HepG2 (cell line): ENCODE data around the gene PARP3. TPM values are rescaled to one million over a fixed set of nuclear protein-coding genes. Genes with fewer than 3 reads are reported as not detected.
A peak's percentile ranks its signal among the peaks of the same experiment; 100 is the strongest.

ENCODE experiments used
- ATF1 ChIP-seq: IDR thresholded peaks from 2 replicates; pipeline ENCODE4 v1.6.1; 2016; ENCODE audit warnings: mild to moderate bottlenecking, control low read depth
- CEBPG ChIP-seq: IDR thresholded peaks from 2 replicates; pipeline ENCODE4 v1.6.1; 2016
- DRAP1 ChIP-seq: IDR thresholded peaks from 2 replicates; pipeline ENCODE4 v1.6.1; 2016; ENCODE audit warnings: missing genetic modification reagents, missing compliant biosample characterization
- HES4 ChIP-seq: sonication (generic); formaldehyde crosslinking; IDR thresholded peaks from 2 replicates; pipeline ENCODE4 v1.9.0; 2021; ENCODE audit warnings: mild to moderate bottlenecking, missing genetic modification reagents, borderline replicate concordance
- PBX2 ChIP-seq: IDR thresholded peaks from 2 replicates; pipeline ENCODE4 v1.6.1; 2016; ENCODE audit warnings: control low read depth
- POGZ ChIP-seq: sonication (generic); formaldehyde crosslinking; IDR thresholded peaks from 2 replicates; pipeline ENCODE4 v1.4.0; 2020; ENCODE audit warnings: mild to moderate bottlenecking, missing genetic modification reagents
- POLR2G ChIP-seq: fragments of 200-400 bp; formaldehyde crosslinking; IDR thresholded peaks from 2 replicates; pipeline ENCODE4 v1.6.1; 2018; ENCODE audit warnings: mild to moderate bottlenecking, low read depth, low read length, moderate library complexity
- RARG ChIP-seq: sonication (generic); formaldehyde crosslinking; IDR thresholded peaks from 2 replicates; pipeline ENCODE4 v1.4.0; 2020; ENCODE audit warnings: low read depth, mild to moderate bottlenecking, missing genetic modification reagents
- ZFYVE20 ChIP-seq: sonication (generic); formaldehyde crosslinking; IDR thresholded peaks from 2 replicates; pipeline ENCODE4 v1.8.0; 2023; ENCODE audit warnings: low read depth, mild to moderate bottlenecking, moderate library complexity, missing genetic modification reagents, borderline replicate concordance
- ZMYM3 ChIP-seq: sonication (generic); formaldehyde crosslinking; IDR thresholded peaks from 2 replicates; pipeline ENCODE4 v1.5.1; 2020; ENCODE audit warnings: mild to moderate bottlenecking, missing genetic modification reagents
- ZNF577 ChIP-seq: sonication (generic); formaldehyde crosslinking; IDR thresholded peaks from 2 replicates; pipeline ENCODE4 v1.4.0; 2020; ENCODE audit warnings: mild to moderate bottlenecking, low read depth, missing genetic modification reagents, borderline replicate concordance
- polyA plus RNA-seq, 8 experiments: library from polyadenylated mRNA; depleted of rRNA in 3 of 8; stranded (reverse) in 7 of 8; unstranded in 1 of 8; fragments of >200 nt; fragmentation: Illumina TruSeq in 4 of 8; extraction: Trizol in 4 of 8; gene quantifications; 2 replicates each; pipeline versions ENCODE4 v1.2.1 to v1.2.3, GENCODE V29; 2011 to 2016; ENCODE audit warnings: low read depth in 4 of 8, missing spikeins in 1 of 8, mixed read lengths in 1 of 8; ENCODE audit not compliant: insufficient read depth in 1 of 8
- total RNA-seq, 5 experiments: library from RNA; depleted of rRNA; stranded (reverse); fragments of >200 nt; fragmentation: Illumina TruSeq; extraction: Trizol; gene quantifications; 2 replicates each; pipeline ENCODE4 v1.2.3, GENCODE V29; 2016; ENCODE audit warnings: low read depth in 1 of 5
- TF ChIP-seq, protein P1 (sequence below): IDR thresholded peaks from 2 replicates; pipeline ENCODE4 v1.6.1; 2016; ENCODE audit warnings: low read depth, missing genetic modification reagents, missing compliant biosample characterization
- TF ChIP-seq, protein P2 (sequence below): sonication (generic); formaldehyde crosslinking; IDR thresholded peaks from 2 replicates; pipeline ENCODE4 v1.4.0; 2020; ENCODE audit warnings: missing genetic modification reagents
- TF ChIP-seq, protein P3 (sequence below): sonication (generic); formaldehyde crosslinking; IDR thresholded peaks from 2 replicates; pipeline ENCODE4 v1.4.0; 2020; ENCODE audit warnings: missing genetic modification reagents, borderline replicate concordance
- TF ChIP-seq, protein P4 (sequence below): sonication (generic); formaldehyde crosslinking; IDR thresholded peaks from 2 replicates; pipeline ENCODE4 v1.4.0; 2020; ENCODE audit warnings: missing genetic modification reagents, mild to moderate bottlenecking, borderline replicate concordance
- TF ChIP-seq, protein P5 (sequence below): sonication (generic); formaldehyde crosslinking; IDR thresholded peaks from 2 replicates; pipeline ENCODE4 v1.4.0; 2020; ENCODE audit warnings: missing genetic modification reagents; ENCODE audit errors: not compliant biosample characterization

PARP3 gene
- total and polyA plus RNA-seq, 2 of the 13 experiments (the other 11 are each of a cell fraction or from before 2014, with no cell fraction given), result 11.2 to 21.5 TPM

DNA sequence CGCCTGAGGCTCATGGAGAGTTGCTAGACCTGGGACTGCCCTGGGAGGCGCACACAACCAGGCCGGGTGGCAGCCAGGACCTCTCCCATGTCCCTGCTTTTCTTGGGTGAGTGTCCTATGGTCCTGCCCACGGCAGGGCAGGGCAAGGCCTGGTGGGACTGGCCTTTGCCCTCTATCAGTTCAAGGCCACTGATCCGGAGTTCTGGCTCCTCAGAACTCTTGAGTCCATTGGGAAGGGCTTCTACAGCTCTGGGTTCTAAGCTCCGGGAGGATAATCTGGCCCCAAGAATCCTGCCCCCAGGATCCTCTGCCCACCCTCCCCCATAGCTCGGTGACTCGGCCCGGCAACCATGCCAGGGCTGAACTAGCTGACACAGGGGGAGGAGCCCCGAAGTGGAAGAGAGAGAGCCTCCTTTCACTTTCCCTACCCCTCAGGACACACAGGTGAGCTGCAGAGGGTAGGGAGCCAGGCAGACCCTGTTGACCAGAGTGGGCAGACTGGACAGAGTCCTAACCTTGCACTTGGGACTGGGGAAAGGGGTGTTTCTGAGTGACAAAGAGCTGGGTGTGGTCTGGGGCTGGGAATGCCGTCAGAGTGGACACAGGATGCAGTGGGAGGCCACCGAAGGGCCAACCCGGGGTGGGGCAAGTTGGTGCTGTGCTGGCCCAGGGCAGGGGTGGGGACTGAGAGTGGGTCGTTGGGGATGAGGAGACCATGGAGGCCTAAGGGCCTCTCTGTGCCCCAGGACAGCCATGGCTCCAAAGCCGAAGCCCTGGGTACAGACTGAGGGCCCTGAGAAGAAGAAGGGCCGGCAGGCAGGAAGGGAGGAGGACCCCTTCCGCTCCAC, 664 bp downstream of the PARP3 start (continued):
- TF ChIP-seq, protein P1, sequence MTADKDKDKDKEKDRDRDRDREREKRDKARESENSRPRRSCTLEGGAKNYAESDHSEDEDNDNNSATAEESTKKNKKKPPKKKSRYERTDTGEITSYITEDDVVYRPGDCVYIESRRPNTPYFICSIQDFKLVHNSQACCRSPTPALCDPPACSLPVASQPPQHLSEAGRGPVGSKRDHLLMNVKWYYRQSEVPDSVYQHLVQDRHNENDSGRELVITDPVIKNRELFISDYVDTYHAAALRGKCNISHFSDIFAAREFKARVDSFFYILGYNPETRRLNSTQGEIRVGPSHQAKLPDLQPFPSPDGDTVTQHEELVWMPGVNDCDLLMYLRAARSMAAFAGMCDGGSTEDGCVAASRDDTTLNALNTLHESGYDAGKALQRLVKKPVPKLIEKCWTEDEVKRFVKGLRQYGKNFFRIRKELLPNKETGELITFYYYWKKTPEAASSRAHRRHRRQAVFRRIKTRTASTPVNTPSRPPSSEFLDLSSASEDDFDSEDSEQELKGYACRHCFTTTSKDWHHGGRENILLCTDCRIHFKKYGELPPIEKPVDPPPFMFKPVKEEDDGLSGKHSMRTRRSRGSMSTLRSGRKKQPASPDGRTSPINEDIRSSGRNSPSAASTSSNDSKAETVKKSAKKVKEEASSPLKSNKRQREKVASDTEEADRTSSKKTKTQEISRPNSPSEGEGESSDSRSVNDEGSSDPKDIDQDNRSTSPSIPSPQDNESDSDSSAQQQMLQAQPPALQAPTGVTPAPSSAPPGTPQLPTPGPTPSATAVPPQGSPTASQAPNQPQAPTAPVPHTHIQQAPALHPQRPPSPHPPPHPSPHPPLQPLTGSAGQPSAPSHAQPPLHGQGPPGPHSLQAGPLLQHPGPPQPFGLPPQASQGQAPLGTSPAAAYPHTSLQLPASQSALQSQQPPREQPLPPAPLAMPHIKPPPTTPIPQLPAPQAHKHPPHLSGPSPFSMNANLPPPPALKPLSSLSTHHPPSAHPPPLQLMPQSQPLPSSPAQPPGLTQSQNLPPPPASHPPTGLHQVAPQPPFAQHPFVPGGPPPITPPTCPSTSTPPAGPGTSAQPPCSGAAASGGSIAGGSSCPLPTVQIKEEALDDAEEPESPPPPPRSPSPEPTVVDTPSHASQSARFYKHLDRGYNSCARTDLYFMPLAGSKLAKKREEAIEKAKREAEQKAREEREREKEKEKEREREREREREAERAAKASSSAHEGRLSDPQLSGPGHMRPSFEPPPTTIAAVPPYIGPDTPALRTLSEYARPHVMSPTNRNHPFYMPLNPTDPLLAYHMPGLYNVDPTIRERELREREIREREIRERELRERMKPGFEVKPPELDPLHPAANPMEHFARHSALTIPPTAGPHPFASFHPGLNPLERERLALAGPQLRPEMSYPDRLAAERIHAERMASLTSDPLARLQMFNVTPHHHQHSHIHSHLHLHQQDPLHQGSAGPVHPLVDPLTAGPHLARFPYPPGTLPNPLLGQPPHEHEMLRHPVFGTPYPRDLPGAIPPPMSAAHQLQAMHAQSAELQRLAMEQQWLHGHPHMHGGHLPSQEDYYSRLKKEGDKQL, result no peak
- TF ChIP-seq DRAP1 (peak; percentile 51), CEBPG (CRISPR knock-in tag) (no peak), ZMYM3 (CRISPR knock-in tag) (no peak), HES4 (CRISPR knock-in tag) (0 out of 2 replicates have a peak, but pooled peaks have one; percentile 82), ATF1 (CRISPR knock-in tag) (no peak), POLR2G (peak; percentile 55), RARG (CRISPR knock-in tag) (no peak), ZFYVE20 (CRISPR knock-in tag) (no peak), PBX2 (CRISPR knock-in tag) (no peak), POGZ (CRISPR knock-in tag) (peak; percentile 5; the same call in 1 of the 2 replicates), ZNF577 (CRISPR knock-in tag) (no peak)
- TF ChIP-seq, protein P2, sequence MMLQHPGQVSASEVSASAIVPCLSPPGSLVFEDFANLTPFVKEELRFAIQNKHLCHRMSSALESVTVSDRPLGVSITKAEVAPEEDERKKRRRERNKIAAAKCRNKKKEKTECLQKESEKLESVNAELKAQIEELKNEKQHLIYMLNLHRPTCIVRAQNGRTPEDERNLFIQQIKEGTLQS (CRISPR knock-in tag), result no peak
- TF ChIP-seq, protein P3, sequence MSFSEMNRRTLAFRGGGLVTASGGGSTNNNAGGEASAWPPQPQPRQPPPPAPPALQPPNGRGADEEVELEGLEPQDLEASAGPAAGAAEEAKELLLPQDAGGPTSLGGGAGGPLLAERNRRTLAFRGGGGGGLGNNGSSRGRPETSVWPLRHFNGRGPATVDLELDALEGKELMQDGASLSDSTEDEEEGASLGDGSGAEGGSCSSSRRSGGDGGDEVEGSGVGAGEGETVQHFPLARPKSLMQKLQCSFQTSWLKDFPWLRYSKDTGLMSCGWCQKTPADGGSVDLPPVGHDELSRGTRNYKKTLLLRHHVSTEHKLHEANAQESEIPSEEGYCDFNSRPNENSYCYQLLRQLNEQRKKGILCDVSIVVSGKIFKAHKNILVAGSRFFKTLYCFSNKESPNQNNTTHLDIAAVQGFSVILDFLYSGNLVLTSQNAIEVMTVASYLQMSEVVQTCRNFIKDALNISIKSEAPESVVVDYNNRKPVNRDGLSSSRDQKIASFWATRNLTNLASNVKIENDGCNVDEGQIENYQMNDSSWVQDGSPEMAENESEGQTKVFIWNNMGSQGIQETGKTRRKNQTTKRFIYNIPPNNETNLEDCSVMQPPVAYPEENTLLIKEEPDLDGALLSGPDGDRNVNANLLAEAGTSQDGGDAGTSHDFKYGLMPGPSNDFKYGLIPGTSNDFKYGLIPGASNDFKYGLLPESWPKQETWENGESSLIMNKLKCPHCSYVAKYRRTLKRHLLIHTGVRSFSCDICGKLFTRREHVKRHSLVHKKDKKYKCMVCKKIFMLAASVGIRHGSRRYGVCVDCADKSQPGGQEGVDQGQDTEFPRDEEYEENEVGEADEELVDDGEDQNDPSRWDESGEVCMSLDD (CRISPR knock-in tag), result no peak
- TF ChIP-seq, protein P4, sequence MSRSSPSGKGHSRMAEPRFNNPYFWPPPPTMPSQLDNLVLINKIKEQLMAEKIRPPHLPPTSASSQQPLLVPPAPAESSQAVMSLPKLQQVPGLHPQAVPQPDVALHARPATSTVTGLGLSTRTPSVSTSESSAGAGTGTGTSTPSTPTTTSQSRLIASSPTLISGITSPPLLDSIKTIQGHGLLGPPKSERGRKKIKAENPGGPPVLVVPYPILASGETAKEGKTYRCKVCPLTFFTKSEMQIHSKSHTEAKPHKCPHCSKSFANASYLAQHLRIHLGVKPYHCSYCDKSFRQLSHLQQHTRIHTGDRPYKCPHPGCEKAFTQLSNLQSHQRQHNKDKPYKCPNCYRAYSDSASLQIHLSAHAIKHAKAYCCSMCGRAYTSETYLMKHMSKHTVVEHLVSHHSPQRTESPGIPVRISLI, result no peak
- TF ChIP-seq, protein P5, sequence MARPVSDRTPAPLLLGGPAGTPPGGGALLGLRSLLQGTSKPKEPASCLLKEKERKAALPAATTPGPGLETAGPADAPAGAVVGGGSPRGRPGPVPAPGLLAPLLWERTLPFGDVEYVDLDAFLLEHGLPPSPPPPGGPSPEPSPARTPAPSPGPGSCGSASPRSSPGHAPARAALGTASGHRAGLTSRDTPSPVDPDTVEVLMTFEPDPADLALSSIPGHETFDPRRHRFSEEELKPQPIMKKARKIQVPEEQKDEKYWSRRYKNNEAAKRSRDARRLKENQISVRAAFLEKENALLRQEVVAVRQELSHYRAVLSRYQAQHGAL (CRISPR knock-in tag), result no peak
